ENCODE data around the gene PPIB. TPM values are rescaled to one million over a fixed set of nuclear protein-coding genes. Genes with fewer than 3 reads are reported as not detected.

Gene PPIB
- total and polyA plus RNA-seq, 3 experiments from 2014 or later, result 384 to 715 (median 385) TPM

DNA sequence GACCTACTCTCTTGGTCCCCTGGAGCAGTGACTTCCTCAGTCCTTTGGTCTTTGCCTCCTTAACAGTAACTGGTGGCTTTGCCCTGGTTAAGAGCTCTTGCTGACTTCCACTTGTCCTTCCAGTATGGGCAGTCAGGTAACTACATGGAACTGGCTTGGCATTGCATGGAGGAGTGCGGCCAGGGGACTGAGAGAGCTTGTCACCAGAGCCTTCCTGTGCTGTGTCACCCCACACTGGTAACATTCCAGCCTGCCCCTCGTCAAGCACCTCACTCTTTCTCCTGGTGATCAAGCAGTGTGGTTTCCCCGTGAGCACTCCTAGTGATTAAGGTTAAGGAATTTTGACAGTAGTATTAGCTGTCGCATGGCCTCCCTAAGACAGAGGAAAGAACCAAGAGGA, 30.6 kb downstream of the PPIB start:
- no peaks in the 10 kb centered on the region for H3K27me3 Mint-ChIP-seq
- H3K4me1 Mint-ChIP-seq, result no peaks in the 10 kb centered on the region
- H3K27ac Mint-ChIP-seq, result peak overlapping the region in 3 of 8 donors; percentile 56 to 74 (median 58)
- no peaks in the 10 kb centered on the region for H3K4me1 ChIP-seq (ENCODE audit: insufficient read depth, low read length)
- H3K27ac ChIP-seq (ENCODE audit: low read depth, low read length), result no peak overlapping the region
- peaks cover 80% of the 10 kb centered on the region for H3K36me3 ChIP-seq (ENCODE audit: insufficient read depth, low read length)
- ChIA-PET POLR2A (no interaction called here), CTCF (interaction anchor here (1.1 kb wide), 2 partner anchors 11 to 21 kb away, joined by 3 to 5 read pairs; no protein-coding TSS in a partner anchor)
- no peaks in the 10 kb centered on the region for H3K9me3 ChIP-seq (ENCODE audit: low read length)
- no peaks in the 10 kb centered on the region for H3K9me3 Mint-ChIP-seq
- no peak overlapping the region for H3K4me3 Mint-ChIP-seq
- no peak for DNase-seq
- H3K4me3 ChIP-seq (ENCODE audit: low read length), result no peak overlapping the region
- peaks cover 5 to 94% (median 36%) of the 10 kb centered on the region in 3 donors for H3K36me3 Mint-ChIP-seq
- H3K27me3 ChIP-seq (ENCODE audit: insufficient read depth, low read length, poor library complexity, severe bottlenecking), result no peaks in the 10 kb centered on the region

DNA sequence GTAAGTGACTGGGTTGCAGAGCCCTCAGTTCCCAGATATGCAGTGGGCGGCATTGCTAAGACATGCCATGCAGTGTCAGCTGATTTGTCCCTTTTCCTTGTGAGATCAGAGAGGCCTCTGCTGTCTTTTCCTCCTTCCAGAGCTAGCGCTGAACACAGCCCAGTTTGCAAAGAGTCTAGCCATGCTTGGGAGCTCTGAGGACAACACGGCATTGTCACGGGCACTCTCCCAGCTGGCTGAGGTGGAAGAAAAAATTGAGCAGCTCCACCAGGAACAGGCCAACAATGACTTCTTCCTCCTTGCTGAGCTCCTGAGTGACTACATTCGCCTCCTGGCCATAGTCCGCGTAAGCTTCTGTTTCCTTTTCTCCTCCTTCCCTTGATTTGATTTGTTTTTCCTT, 31.3 kb downstream of the PPIB start:
- peaks cover 79% of the 10 kb centered on the region for H3K36me3 ChIP-seq (ENCODE audit: insufficient read depth, low read length)
- no peaks in the 10 kb centered on the region for H3K27me3 ChIP-seq (ENCODE audit: insufficient read depth, low read length, poor library complexity, severe bottlenecking)
- Mint-ChIP-seq H3K27ac (peak overlapping the region in 1 of 8 donors; percentile 56), H3K4me1 (no peaks in the 10 kb centered on the region), H3K4me3 (no peak overlapping the region), H3K36me3 (peaks cover 2 to 93% (median 32%) of the 10 kb centered on the region in 3 donors), H3K27me3 (no peaks in the 10 kb centered on the region), H3K9me3 (no peaks in the 10 kb centered on the region)
- ChIA-PET CTCF (interaction anchor here (1.1 kb wide), 1 partner anchor 22 kb away, joined by 5 read pairs; no protein-coding TSS in a partner anchor), POLR2A (interaction anchor here (1.1 kb wide), 1 partner anchor 31 kb away, joined by 4 read pairs; the partner anchor contains the start of gene PPIB)
- H3K4me3 ChIP-seq (ENCODE audit: low read length), result no peak overlapping the region
- no peaks in the 10 kb centered on the region for H3K9me3 ChIP-seq (ENCODE audit: low read length)
- no peaks in the 10 kb centered on the region for H3K4me1 ChIP-seq (ENCODE audit: insufficient read depth, low read length)
- no peak for DNase-seq
- no peak overlapping the region for H3K27ac ChIP-seq (ENCODE audit: low read depth, low read length)

DNA sequence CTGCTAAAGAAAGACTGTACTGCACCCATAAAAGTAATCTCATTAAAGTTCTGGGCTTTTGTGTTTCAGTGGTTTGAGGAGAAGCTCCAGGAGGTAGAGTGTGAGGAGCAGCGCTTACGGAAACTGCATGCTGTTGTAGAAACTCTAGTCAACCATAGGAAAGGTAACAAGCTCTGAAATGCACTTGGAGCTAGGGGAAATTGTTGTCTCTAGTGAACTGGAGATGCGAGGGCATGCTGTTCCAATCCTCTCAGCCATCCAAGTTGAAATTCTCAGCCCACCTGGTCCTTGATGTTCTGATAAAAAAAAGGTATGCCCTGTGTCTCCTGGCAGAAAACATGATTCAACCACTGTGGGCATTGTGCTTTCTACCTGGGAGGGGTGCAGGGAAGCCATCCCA, 32.7 kb downstream of the PPIB start:
- peaks cover 76% of the 10 kb centered on the region for H3K36me3 ChIP-seq (ENCODE audit: insufficient read depth, low read length)
- H3K27ac ChIP-seq (ENCODE audit: low read depth, low read length), result no peak overlapping the region
- no peaks in the 10 kb centered on the region for H3K4me1 ChIP-seq (ENCODE audit: insufficient read depth, low read length)
- POLR2A ChIA-PET, result no interaction called here
- CTCF ChIA-PET, result no interaction called here
- no peaks in the 10 kb centered on the region for H3K9me3 ChIP-seq (ENCODE audit: low read length)
- H3K36me3 Mint-ChIP-seq, result peaks cover 0 to 93% (median 34%) of the 10 kb centered on the region in 3 donors
- no peak overlapping the region for H3K4me3 Mint-ChIP-seq
- no peak for DNase-seq
- H3K27me3 Mint-ChIP-seq, result no peaks in the 10 kb centered on the region
- H3K4me1 Mint-ChIP-seq, result peaks cover 0 to 3% (median 0%) of the 10 kb centered on the region in 3 donors
- no peak overlapping the region for H3K4me3 ChIP-seq (ENCODE audit: low read length)
- H3K9me3 Mint-ChIP-seq, result no peaks in the 10 kb centered on the region
- H3K27ac Mint-ChIP-seq, result no peak overlapping the region
- no peaks in the 10 kb centered on the region for H3K27me3 ChIP-seq (ENCODE audit: insufficient read depth, low read length, poor library complexity, severe bottlenecking)

DNA sequence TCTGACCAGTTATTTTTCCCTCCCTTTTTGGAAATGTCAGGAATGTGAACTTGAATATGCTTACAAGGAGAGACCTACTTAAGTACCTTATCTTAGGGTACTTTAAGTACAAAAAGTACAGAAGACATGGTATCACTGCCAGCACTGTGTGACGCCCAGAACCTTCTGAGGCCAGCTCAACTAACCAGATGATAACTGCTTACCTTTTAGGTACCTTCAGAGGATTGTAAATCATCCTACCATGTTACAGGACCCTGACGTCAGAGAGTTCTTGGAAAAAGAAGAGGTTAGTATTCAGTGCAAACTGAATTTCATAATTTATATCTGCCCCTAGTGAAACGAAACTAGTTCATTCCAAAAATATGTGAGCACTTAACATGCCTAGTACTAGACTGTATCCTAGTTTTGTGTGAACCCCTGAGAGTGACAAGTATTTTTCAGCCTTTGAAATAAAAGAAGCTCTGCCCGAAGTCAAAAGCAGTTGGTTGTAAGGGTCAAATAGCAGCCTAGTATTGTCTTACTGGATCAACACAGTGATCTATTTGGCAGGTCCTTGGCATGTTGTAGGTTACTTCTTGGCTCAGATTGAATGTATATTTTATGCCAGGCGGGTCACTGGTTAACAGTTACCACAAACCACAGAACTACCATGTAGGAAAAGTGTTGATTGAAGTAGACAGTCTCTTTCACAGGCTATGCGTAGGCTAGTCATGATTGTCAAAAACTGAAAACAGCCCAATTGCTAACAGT, 35.1 kb downstream of the PPIB start:
- Mint-ChIP-seq H3K9me3 (no peaks in the 10 kb centered on the region), H3K4me1 (peaks cover 0 to 3% (median 0%) of the 10 kb centered on the region in 3 donors), H3K36me3 (peaks cover 0 to 92% (median 40%) of the 10 kb centered on the region in 3 donors), H3K27ac (peak overlapping the region in 1 of 8 donors; percentile 72), H3K4me3 (no peak overlapping the region), H3K27me3 (no peaks in the 10 kb centered on the region)
- ChIA-PET POLR2A (no interaction called here), CTCF (no interaction called here)
- no peak overlapping the region for H3K4me3 ChIP-seq (ENCODE audit: low read length)
- H3K36me3 ChIP-seq (ENCODE audit: insufficient read depth, low read length), result peaks cover 79% of the 10 kb centered on the region
- H3K4me1 ChIP-seq (ENCODE audit: insufficient read depth, low read length), result no peaks in the 10 kb centered on the region
- H3K27me3 ChIP-seq (ENCODE audit: insufficient read depth, low read length, poor library complexity, severe bottlenecking), result no peaks in the 10 kb centered on the region
- no peak for DNase-seq
- no peak overlapping the region for H3K27ac ChIP-seq (ENCODE audit: low read depth, low read length)
- H3K9me3 ChIP-seq (ENCODE audit: low read length), result no peaks in the 10 kb centered on the region

DNA sequence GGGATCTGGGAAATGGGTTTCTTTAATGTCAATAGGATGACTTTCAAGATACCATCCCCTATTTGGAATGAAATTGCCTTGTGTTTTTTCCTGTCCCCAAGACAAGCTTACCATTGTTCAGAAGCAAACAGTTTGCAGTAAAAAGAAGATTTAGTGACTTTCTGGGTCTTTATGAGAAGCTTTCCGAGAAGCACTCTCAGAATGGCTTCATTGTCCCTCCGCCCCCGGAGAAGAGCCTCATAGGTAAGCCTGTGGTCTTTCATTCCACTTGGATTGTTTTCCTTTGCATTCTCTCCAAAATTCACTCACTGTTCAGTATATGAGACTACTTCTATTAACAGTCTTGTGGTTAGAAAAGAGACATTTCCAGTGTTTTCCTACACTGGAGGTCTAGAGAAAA, 36.8 kb downstream of the PPIB start:
- H3K27me3 ChIP-seq (ENCODE audit: insufficient read depth, low read length, poor library complexity, severe bottlenecking), result no peaks in the 10 kb centered on the region
- no peak for DNase-seq
- Mint-ChIP-seq H3K4me3 (no peak overlapping the region), H3K27me3 (no peaks in the 10 kb centered on the region), H3K36me3 (peaks cover 5 to 91% (median 34%) of the 10 kb centered on the region in 3 donors), H3K4me1 (peaks cover 0 to 3% (median 0%) of the 10 kb centered on the region in 3 donors), H3K9me3 (no peaks in the 10 kb centered on the region), H3K27ac (peak overlapping the region in 3 of 8 donors; percentile 15 to 64 (median 29))
- H3K4me1 ChIP-seq (ENCODE audit: insufficient read depth, low read length), result no peaks in the 10 kb centered on the region
- peaks cover 78% of the 10 kb centered on the region for H3K36me3 ChIP-seq (ENCODE audit: insufficient read depth, low read length)
- ChIA-PET POLR2A (no interaction called here), CTCF (no interaction called here)
- H3K4me3 ChIP-seq (ENCODE audit: low read length), result no peak overlapping the region
- H3K27ac ChIP-seq (ENCODE audit: low read depth, low read length), result no peak overlapping the region
- H3K9me3 ChIP-seq (ENCODE audit: low read length), result no peaks in the 10 kb centered on the region

DNA sequence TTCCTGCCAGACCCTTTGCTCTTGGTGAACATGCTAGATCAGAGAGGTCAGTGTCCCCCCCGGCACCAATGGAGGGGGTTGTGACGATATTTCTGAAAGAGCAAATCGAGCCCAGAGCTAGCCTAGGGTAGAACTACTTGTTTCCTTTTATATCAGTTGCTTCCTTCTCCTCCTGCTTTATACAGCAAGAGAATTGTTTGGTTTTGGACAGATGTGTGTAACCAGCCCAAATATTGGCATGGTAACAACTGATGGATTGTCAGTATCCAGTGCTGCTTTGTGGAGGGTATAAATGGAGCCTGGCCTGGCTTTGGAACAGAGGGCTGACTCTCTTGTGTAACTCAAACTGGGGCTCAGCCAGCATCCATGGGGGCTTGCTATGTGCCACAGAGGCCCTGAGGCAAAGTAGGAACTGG, 39.9 kb downstream of the PPIB start:
- Histone ChIP-seq H3K27ac (ENCODE audit: low read depth, low read length) (no peak overlapping the region), H3K36me3 (ENCODE audit: insufficient read depth, low read length) (peaks cover 75% of the 10 kb centered on the region), H3K4me1 (ENCODE audit: insufficient read depth, low read length) (no peaks in the 10 kb centered on the region), H3K4me3 (ENCODE audit: low read length) (no peak overlapping the region), H3K9me3 (ENCODE audit: low read length) (no peaks in the 10 kb centered on the region), H3K27me3 (ENCODE audit: insufficient read depth, low read length, poor library complexity, severe bottlenecking) (no peaks in the 10 kb centered on the region)
- Mint-ChIP-seq H3K27ac (no peak overlapping the region), H3K4me1 (peaks cover 0 to 3% (median 0%) of the 10 kb centered on the region in 3 donors), H3K27me3 (no peaks in the 10 kb centered on the region), H3K36me3 (peaks cover 9 to 92% (median 29%) of the 10 kb centered on the region in 3 donors), H3K9me3 (no peaks in the 10 kb centered on the region), H3K4me3 (no peak overlapping the region)
- DNase-seq, result no peak
- ChIA-PET POLR2A (interaction anchor here (0.5 kb wide), 1 partner anchor 247 kb away, joined by 8 read pairs; no protein-coding TSS in a partner anchor), CTCF (interaction anchor here (1.2 to 1.6 kb wide), 2 partner anchors 30 to 656 kb away, joined by 4 read pairs; no protein-coding TSS in a partner anchor)

DNA sequence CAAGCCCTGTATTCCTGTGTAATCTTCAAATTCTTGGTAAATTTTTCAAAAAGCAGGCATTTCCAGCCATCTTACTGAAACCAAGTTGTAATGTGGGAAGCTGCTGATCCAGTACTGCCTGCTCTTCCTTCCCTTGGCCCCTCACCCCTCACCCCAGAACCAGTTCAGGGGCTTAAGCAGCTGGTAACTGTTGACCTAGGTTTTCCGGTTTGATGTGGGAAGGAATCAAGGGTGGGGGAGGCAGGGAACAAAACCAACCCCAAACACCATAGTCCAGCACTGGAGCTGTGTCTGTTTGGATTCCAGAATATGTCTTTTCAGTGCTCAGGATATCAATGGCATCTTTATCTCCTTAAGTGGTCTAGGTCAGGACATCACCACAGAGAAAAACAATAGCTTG, 40.4 kb downstream of the PPIB start:
- Mint-ChIP-seq H3K4me3 (no peak overlapping the region), H3K9me3 (no peaks in the 10 kb centered on the region), H3K27me3 (no peaks in the 10 kb centered on the region), H3K4me1 (peaks cover 0 to 3% (median 0%) of the 10 kb centered on the region in 3 donors), H3K36me3 (peaks cover 12 to 92% (median 27%) of the 10 kb centered on the region in 3 donors), H3K27ac (peak overlapping the region in 1 of 8 donors; percentile 58)
- H3K4me1 ChIP-seq (ENCODE audit: insufficient read depth, low read length), result no peaks in the 10 kb centered on the region
- no peak for DNase-seq
- CTCF ChIA-PET, result interaction anchor here (1.2 to 1.6 kb wide), 3 partner anchors 28 to 656 kb away, joined by 4 read pairs; no protein-coding TSS in a partner anchor
- H3K9me3 ChIP-seq (ENCODE audit: low read length), result no peaks in the 10 kb centered on the region
- H3K36me3 ChIP-seq (ENCODE audit: insufficient read depth, low read length), result peaks cover 75% of the 10 kb centered on the region
- no peak overlapping the region for H3K4me3 ChIP-seq (ENCODE audit: low read length)
- no peak overlapping the region for H3K27ac ChIP-seq (ENCODE audit: low read depth, low read length)
- H3K27me3 ChIP-seq (ENCODE audit: insufficient read depth, low read length, poor library complexity, severe bottlenecking), result no peaks in the 10 kb centered on the region
- POLR2A ChIA-PET, result interaction anchor here (0.5 to 0.6 kb wide), 2 partner anchors 247 to 385 kb away, joined by 3 to 8 read pairs; no protein-coding TSS in a partner anchor

DNA sequence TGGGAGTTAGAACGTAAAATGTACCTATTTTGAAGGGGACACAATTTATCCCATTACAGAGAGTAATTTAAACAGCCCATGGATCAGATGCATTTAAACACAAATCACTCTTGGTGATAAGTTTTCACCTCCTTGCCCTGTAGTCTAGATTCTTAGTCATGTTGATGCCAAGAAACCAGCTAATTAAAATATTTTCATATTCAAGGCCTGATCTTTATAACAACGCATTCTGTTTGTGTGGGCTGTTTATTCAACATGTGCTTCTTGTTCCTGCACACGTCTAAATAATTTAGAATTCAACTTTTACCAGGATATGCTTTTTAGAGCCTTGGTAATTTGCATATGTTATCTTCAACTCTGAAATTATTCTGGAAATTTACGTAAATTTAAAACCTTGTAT, 41.2 kb downstream of the PPIB start:
- H3K4me3 Mint-ChIP-seq, result no peak overlapping the region
- H3K36me3 Mint-ChIP-seq, result peaks cover 12 to 92% (median 26%) of the 10 kb centered on the region in 3 donors
- no peak overlapping the region for H3K27ac ChIP-seq (ENCODE audit: low read depth, low read length)
- no peaks in the 10 kb centered on the region for H3K4me1 ChIP-seq (ENCODE audit: insufficient read depth, low read length)
- peaks cover 72% of the 10 kb centered on the region for H3K36me3 ChIP-seq (ENCODE audit: insufficient read depth, low read length)
- CTCF ChIA-PET, result interaction anchor here (1.5 to 1.6 kb wide), 2 partner anchors 28 to 31 kb away, joined by 4 read pairs; no protein-coding TSS in a partner anchor
- DNase-seq, result no peak
- no peak overlapping the region for H3K27ac Mint-ChIP-seq
- H3K27me3 Mint-ChIP-seq, result no peaks in the 10 kb centered on the region
- H3K4me1 Mint-ChIP-seq, result peaks cover 0 to 3% (median 0%) of the 10 kb centered on the region in 3 donors
- no peaks in the 10 kb centered on the region for H3K27me3 ChIP-seq (ENCODE audit: insufficient read depth, low read length, poor library complexity, severe bottlenecking)
- no peaks in the 10 kb centered on the region for H3K9me3 Mint-ChIP-seq
- no peaks in the 10 kb centered on the region for H3K9me3 ChIP-seq (ENCODE audit: low read length)
- no peak overlapping the region for H3K4me3 ChIP-seq (ENCODE audit: low read length)
- POLR2A ChIA-PET, result interaction anchor here (0.6 kb wide), 1 partner anchor 386 kb away, joined by 3 read pairs; no protein-coding TSS in a partner anchor

Measured in CD8-positive, alpha-beta memory T cell (primary cell).